Neural progenitor cell (in vitro differentiated cells): Measurements from ENCODE around the gene CORIN. TPM values are rescaled to one million over a fixed set of nuclear protein-coding genes. Genes with fewer than 3 reads are reported as not detected.

Source experiments
- DNase-seq: peaks from one replicate; pipeline ENCODE4 v3.0.0-alpha.2; 2016; ENCODE audit warnings: low spot score
- H2AFZ ChIP-seq: fragments of 200-600 bp; sonication (generic); replicated peaks from 2 replicates; pipeline ENCODE4 v1.6.1; 2016; ENCODE audit warnings: antibody characterized with exemption
- H3F3A ChIP-seq: fragments of 200-600 bp; sonication (generic); 2 replicates; pipeline ENCODE4 v1.6.1; 2016; ENCODE audit warnings: antibody characterized with exemption, low read depth
- H3K27ac ChIP-seq: fragments of 200-600 bp; sonication (generic); 2 replicates; pipeline ENCODE4 v1.5.1; 2016; ENCODE audit warnings: mild to moderate bottlenecking
- H3K27me3 ChIP-seq: fragments of 200-600 bp; sonication (generic); 2 replicates; pipeline ENCODE4 v1.6.1; 2016; ENCODE audit warnings: mild to moderate bottlenecking, moderate library complexity
- H3K36me3 ChIP-seq: fragments of 200-600 bp; sonication (generic); 2 replicates; pipeline ENCODE4 v1.5.1; 2016
- H3K4me1 ChIP-seq: fragments of 200-600 bp; sonication (generic); 2 replicates; pipeline ENCODE4 v1.6.1; 2016; ENCODE audit warnings: mixed run types
- H3K4me2 ChIP-seq: fragments of 200-600 bp; sonication (generic); 2 replicates; pipeline ENCODE4 v1.6.1; 2016
- H3K4me3 ChIP-seq: fragments of 200-600 bp; sonication (generic); 2 replicates; pipeline ENCODE4 v1.5.1; 2016
- H3K79me2 ChIP-seq: fragments of 200-600 bp; sonication (generic); 2 replicates; pipeline ENCODE4 v1.6.1; 2016; ENCODE audit warnings: low read depth
- H3K9ac ChIP-seq: fragments of 200-600 bp; sonication (generic); 2 replicates; pipeline ENCODE4 v1.6.1; 2016
- H3K9me3 ChIP-seq: fragments of 200-600 bp; sonication (generic); 2 replicates; pipeline ENCODE4 v1.5.1; 2016; ENCODE audit warnings: low read depth
- H4K20me1 ChIP-seq: fragments of 200-600 bp; sonication (generic); 2 replicates; pipeline ENCODE4 v1.6.1; 2016; ENCODE audit warnings: low read depth
- H3K27ac Mint-ChIP-seq: 3 replicates; pipeline ENCODE4 v1.8.0; 2021; ENCODE audit warnings: mixed read lengths
- H3K27me3 Mint-ChIP-seq: 2 replicates; pipeline ENCODE4 v1.8.0; 2022; ENCODE audit warnings: low read depth, mild to moderate bottlenecking, inconsistent platforms, moderate library complexity, mixed read lengths; ENCODE audit not compliant: insufficient read depth
- H3K36me3 Mint-ChIP-seq: 3 replicates; pipeline ENCODE4 v1.8.0; 2021; ENCODE audit warnings: mixed read lengths
- H3K4me1 Mint-ChIP-seq: 3 replicates; pipeline ENCODE4 v1.8.0; 2021; ENCODE audit warnings: mixed read lengths
- H3K4me3 Mint-ChIP-seq: 3 replicates; pipeline ENCODE4 v1.8.0; 2021; ENCODE audit warnings: mild to moderate bottlenecking, moderate library complexity, mixed read lengths
- H3K9me3 Mint-ChIP-seq: 3 replicates; pipeline ENCODE4 v1.8.0; 2020; ENCODE audit warnings: mixed read lengths
- EZH2 ChIP-seq: fragments of 200-600 bp; sonication (generic); IDR thresholded peaks from 2 replicates; pipeline ENCODE4 v1.6.1; 2017; ENCODE audit warnings: antibody characterized with exemption, mild to moderate bottlenecking, moderate library complexity
- EZH2phosphoT487 ChIP-seq: fragments of 200-600 bp; sonication (generic); IDR thresholded peaks from 2 replicates; pipeline ENCODE4 v1.6.1; 2017; ENCODE audit warnings: antibody characterized with exemption
- total RNA-seq: library from RNA; depleted of rRNA; stranded (reverse); fragments of >200 nt; gene quantifications from 2 replicates; pipeline ENCODE4 v1.2.3, GENCODE V29; 2015; ENCODE audit warnings: low replicate concordance
- TF ChIP-seq, protein P1 (sequence below): fragments of 200-600 bp; sonication (generic); IDR thresholded peaks from 2 replicates; pipeline ENCODE4 v1.5.1; 2017; ENCODE audit warnings: antibody characterized with exemption, mild to moderate bottlenecking

CORIN gene
- total RNA-seq, 1 donor from 2014 or later, result not detected

DNA sequence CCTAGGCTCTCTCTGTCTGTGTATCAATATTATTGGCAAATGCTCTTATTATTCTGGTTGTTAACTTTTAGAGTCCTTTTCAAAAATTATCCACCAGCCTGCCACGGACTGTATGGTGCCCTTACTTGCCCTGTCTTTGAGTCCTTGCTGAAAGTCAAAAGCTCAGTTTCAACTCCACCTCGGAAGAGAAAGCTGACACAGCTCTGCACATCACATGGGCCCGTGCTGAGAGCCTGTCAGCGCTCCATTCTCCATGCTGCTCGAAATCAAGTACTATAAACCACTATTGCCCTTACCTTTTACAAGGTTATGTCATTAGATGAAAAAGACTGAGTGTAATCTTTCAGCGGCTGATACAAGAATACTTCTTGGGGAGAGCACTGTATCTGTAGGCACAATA is 141.0 kb downstream of the CORIN start:
- Histone ChIP-seq H3K4me2 (no peak overlapping the region), H3K36me3 (no peaks in the 10 kb centered on the region), H4K20me1 (no peaks in the 10 kb centered on the region), H3K9ac (no peak overlapping the region), H2AFZ (no peak overlapping the region), H3K4me3 (no peak overlapping the region), H3K27ac (no peak overlapping the region), H3K9me3 (no peaks in the 10 kb centered on the region), H3K4me1 (no peaks in the 10 kb centered on the region), H3K79me2 (no peaks in the 10 kb centered on the region), H3K27me3 (no peaks in the 10 kb centered on the region), H3F3A (no peaks in the 10 kb centered on the region)
- Mint-ChIP-seq H3K27me3 (no peaks in the 10 kb centered on the region), H3K27ac (no peak overlapping the region), H3K4me1 (no peaks in the 10 kb centered on the region), H3K4me3 (no peak overlapping the region), H3K36me3 (no peaks in the 10 kb centered on the region), H3K9me3 (no peaks in the 10 kb centered on the region)
- TF ChIP-seq EZH2 (no peak), EZH2phosphoT487 (no peak)
- TF ChIP-seq, protein P1, sequence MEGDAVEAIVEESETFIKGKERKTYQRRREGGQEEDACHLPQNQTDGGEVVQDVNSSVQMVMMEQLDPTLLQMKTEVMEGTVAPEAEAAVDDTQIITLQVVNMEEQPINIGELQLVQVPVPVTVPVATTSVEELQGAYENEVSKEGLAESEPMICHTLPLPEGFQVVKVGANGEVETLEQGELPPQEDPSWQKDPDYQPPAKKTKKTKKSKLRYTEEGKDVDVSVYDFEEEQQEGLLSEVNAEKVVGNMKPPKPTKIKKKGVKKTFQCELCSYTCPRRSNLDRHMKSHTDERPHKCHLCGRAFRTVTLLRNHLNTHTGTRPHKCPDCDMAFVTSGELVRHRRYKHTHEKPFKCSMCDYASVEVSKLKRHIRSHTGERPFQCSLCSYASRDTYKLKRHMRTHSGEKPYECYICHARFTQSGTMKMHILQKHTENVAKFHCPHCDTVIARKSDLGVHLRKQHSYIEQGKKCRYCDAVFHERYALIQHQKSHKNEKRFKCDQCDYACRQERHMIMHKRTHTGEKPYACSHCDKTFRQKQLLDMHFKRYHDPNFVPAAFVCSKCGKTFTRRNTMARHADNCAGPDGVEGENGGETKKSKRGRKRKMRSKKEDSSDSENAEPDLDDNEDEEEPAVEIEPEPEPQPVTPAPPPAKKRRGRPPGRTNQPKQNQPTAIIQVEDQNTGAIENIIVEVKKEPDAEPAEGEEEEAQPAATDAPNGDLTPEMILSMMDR, result no peak
- DNase-seq, result no peak

DNA sequence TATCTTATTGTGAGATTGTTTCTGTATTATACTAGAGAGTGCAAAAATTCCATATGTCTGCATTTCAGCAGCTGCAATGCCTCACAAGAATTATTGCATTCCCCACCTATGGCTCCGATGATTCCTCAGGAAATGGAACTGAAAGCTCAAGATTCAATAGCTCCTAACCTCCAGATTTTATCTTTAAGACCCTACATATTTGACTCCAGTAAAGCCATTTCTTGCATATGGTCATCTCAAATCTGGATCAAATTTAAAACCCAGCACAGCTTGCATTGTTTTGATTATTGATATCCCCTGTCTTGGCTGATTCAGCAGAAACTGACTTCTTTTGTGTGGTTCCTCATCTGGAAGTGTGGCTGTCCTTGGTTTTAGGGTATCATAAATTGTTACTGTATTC is 142.6 kb downstream of the CORIN start:
- H3K4me2 ChIP-seq, result no peak overlapping the region
- H3F3A ChIP-seq, result no peaks in the 10 kb centered on the region
- no peaks in the 10 kb centered on the region for H3K4me1 Mint-ChIP-seq
- H3K4me3 Mint-ChIP-seq, result no peak overlapping the region
- no peaks in the 10 kb centered on the region for H3K36me3 Mint-ChIP-seq
- H2AFZ ChIP-seq, result no peak overlapping the region
- no peaks in the 10 kb centered on the region for H3K36me3 ChIP-seq
- TF ChIP-seq EZH2 (no peak), EZH2phosphoT487 (no peak)
- TF ChIP-seq, protein P1, result no peak
- H3K4me3 ChIP-seq, result no peak overlapping the region
- DNase-seq, result no peak
- no peak overlapping the region for H3K27ac ChIP-seq
- no peaks in the 10 kb centered on the region for H3K27me3 ChIP-seq
- no peak overlapping the region for H3K27ac Mint-ChIP-seq
- H4K20me1 ChIP-seq, result no peaks in the 10 kb centered on the region
- H3K9me3 Mint-ChIP-seq, result no peaks in the 10 kb centered on the region
- no peaks in the 10 kb centered on the region for H3K4me1 ChIP-seq
- no peaks in the 10 kb centered on the region for H3K9me3 ChIP-seq
- no peaks in the 10 kb centered on the region for H3K27me3 Mint-ChIP-seq
- no peak overlapping the region for H3K9ac ChIP-seq
- H3K79me2 ChIP-seq, result no peaks in the 10 kb centered on the region

DNA sequence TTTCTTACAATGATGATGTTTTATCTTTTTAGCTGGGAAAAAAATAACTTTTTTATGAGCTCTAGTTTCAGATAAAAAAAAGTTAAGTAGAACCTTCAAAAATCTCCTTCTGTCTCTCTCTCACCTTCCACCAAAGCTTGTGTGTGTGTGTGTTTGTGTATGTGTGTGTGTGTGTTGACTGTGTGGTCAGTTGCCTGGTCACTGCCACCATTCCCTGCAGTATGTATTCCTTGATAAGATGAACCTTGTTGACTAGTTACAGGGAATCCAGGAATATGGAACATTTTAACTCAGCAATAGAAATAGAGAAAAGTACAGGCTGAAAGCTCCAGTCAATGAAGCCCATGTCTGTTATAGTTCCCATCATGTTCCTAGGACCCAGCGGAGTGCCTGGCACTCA is 143.5 kb downstream of the CORIN start:
- H3K27ac Mint-ChIP-seq, result no peak overlapping the region
- H3F3A ChIP-seq, result no peaks in the 10 kb centered on the region
- no peaks in the 10 kb centered on the region for H3K79me2 ChIP-seq

More for the DNA sequence above, 143.5 kb downstream of the CORIN start:
- Histone ChIP-seq H3K36me3 (no peaks in the 10 kb centered on the region), H3K9ac (no peak overlapping the region), H3K27me3 (no peaks in the 10 kb centered on the region), H2AFZ (no peak overlapping the region), H3K9me3 (no peaks in the 10 kb centered on the region), H3K4me2 (no peak overlapping the region), H3K4me3 (no peak overlapping the region), H3K4me1 (no peaks in the 10 kb centered on the region), H4K20me1 (no peaks in the 10 kb centered on the region), H3K27ac (no peak overlapping the region)
- no peaks in the 10 kb centered on the region for H3K36me3 Mint-ChIP-seq
- no peaks in the 10 kb centered on the region for H3K27me3 Mint-ChIP-seq
- H3K9me3 Mint-ChIP-seq, result no peaks in the 10 kb centered on the region
- no peaks in the 10 kb centered on the region for H3K4me1 Mint-ChIP-seq
- TF ChIP-seq, protein P1, result no peak
- TF ChIP-seq EZH2phosphoT487 (no peak), EZH2 (no peak)
- H3K4me3 Mint-ChIP-seq, result no peak overlapping the region
- no peak for DNase-seq
